AG20443 (cell line): ENCODE results near the gene FAM170A.
A peak's percentile ranks its signal among the peaks of the same experiment; 100 is the strongest.

Source experiments
- DNase-seq: peaks from one replicate; pipeline ENCODE4 v3.0.0; 2012; ENCODE audit warnings: low spot score, mixed read lengths

Gene FAM170A

GRCh38 chr5:119629339-119629738 is at the start of gene FAM170A:
FAM170A (plus strand) TSS chr5:119629558; CDS start chr5:119629769, 211 bp downstream.
- DNase-seq: no peak

- no peak for DNase-seq
Observed at GRCh38 chr5:119582987-119583386, 46.4 kb upstream of the FAM170A start.

- DNase-seq: peak; percentile 16
Observed at GRCh38 chr5:119583684-119584083, 45.7 kb upstream of the FAM170A start.

- no peak for DNase-seq
Observed at GRCh38 chr5:119596046-119596445, 33.3 kb upstream of the FAM170A start.

- DNase-seq: no peak
Observed at GRCh38 chr5:119597728-119598298, 31.5 kb upstream of the FAM170A start.

GRCh38 chr5:119613937-119614336 is 15.4 kb upstream of the FAM170A start:
- no peak for DNase-seq

GRCh38 chr5:119614838-119615237 is 14.5 kb upstream of the FAM170A start:
- no peak for DNase-seq

GRCh38 chr5:119626086-119626485 is 3.3 kb upstream of the FAM170A start:
- no peak for DNase-seq

GRCh38 chr5:119630752-119631440 is 1.5 kb downstream of the FAM170A start:
- no peak for DNase-seq

- DNase-seq: no peak
Observed at GRCh38 chr5:119631660-119632059, 2.3 kb downstream of the FAM170A start.

GRCh38 chr5:119651486-119651885 is 22.1 kb downstream of the FAM170A start:
- DNase-seq: no peak

- no peak for DNase-seq
Observed at GRCh38 chr5:119655061-119655460, 25.7 kb downstream of the FAM170A start.

GRCh38 chr5:119656023-119656422 is 26.7 kb downstream of the FAM170A start:
- no peak for DNase-seq

- DNase-seq: no peak
Observed at GRCh38 chr5:119666542-119666941, 37.2 kb downstream of the FAM170A start.

GRCh38 chr5:119678351-119679028 is 49.1 kb downstream of the FAM170A start:
- no peak for DNase-seq

GRCh38 chr5:119680080-119680479 is 50.7 kb downstream of the FAM170A start:
- DNase-seq: no peak

GRCh38 chr5:119681734-119682133 is 52.4 kb downstream of the FAM170A start:
- DNase-seq: no peak

- DNase-seq: no peak
Observed at GRCh38 chr5:119682372-119682771, 53.0 kb downstream of the FAM170A start.
